GM19395 (cell line): ENCODE measurements around the gene TAS1R3.

Experiments used
- ATAC-seq: cut with Tn5 transposase; IDR thresholded peaks from one replicate; pipeline ENCODE4 v1.9.1; 2021; ENCODE audit warnings: mild to moderate bottlenecking, moderate library complexity; ENCODE audit not compliant: unreplicated experiment

The TAS1R3 gene

DNA sequence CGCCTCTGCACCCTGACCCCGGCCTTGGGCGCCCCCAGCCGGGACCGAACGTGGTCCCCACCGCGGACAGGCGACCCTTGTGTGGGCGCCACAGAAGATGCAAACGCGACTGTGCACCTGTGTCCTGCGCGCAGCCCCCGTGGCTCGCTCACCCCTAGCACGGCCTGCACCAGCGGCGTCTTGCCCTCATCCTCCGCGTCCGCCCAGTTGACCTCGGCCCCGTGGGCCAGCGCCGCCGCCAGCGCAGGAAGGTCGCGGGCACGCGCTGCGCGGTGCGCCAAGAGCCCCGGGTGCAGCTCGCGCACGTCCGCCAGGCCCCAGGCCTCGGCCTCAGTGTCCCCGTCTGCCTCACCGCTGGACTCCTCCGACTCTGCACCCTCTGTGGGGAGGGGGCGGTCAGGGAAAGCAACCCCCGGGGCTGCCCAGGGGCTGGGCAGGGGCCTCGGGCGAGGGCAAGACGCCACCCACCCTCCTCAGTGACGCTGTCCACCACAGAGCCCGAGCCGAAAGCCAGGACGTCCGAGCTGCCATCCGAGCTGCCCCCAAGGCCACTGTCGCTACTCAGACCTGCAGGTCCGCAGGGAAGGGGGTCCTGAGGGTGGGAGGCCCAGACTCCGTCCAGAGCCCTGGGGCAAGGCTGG is 36.7 kb upstream of the TAS1R3 start:
- no peak for ATAC-seq

DNA sequence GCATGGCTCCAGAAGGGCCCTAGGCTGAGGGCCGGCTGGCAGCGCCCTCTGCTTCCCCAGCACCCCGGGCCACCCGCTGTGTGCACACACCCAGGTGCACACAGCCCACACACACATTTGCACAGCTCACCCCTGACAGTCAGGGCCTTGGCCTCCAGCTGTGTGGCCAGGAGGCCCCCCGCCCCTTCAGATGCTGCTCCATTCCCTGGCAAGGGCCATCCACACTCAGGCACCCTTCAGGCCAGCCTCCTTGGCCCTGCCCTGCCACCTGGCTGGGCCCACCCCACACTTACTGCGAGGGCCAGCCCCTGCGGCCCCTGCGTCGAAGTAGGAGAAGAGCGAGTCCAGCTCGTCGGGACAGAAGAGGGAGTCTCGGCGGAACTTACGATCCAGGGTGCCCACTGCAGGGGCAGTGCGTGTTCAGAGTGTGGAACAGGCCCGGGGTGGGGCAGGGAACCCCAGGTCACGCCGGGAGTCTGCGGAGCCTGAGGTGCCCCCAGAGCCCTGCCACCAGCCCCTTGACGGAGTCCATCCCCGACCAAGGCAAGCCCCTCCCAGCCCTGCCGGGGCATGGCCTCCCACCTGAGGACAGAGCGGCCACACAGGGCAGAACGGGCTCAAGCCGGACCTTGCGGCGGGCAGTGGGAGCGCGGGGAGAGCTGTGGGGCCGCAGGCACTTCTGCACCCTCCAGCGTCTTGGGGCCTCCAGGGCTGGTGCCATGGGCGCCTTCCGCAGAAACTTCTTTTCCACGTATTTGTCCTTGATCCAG is 35.7 kb upstream of the TAS1R3 start:
- ATAC-seq = no peak

DNA sequence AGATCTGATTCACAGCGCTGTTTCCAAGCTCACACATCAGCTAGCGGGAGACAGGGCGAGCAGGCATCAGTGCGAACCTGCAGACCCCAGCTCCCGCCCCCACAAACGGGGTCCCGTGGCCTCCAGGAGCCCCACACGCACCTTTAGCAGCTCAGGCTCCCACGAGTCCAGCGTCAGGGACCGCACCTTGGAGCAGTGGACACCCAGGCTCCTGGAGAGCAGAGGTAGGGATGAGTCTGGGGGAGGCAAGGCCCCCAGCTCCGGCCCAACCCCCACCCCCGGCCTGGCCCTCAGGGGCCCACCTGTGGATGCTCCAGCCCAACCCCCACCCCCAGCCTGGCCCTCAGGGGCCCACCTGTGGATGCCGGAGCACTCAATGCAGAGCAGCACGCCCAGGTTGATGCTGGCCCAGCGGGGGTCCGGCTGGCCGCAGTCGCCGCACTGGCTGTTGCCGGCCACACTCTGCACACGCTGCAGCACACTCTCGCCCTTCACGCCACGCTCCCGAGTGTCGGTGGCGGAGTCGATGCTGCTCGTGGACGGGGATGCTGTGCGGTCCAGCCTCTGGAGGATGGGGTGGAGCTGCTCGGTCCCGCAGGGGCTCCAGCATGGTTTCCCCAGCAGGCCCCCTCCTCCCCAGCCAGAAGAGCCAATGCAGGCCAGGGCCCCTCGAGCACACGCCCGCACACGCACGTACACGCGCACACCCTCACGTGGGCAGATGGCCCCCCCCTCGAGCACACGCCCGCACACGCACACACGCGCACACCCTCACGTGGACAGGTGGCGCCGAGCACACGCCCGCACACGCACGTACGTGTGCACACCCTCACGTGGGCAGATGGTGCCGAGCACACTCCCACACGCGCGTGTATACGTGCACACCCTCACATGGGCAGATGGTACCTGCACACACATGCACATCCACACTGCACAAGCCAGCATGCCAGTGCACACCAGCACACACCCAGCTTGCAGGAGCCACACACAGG is 34.7 kb upstream of the TAS1R3 start:
- ATAC-seq = no peak

GRCh38 chr1:1297802-1298424 is 33.2 kb upstream of the TAS1R3 start:
- no peak for ATAC-seq

- ATAC-seq = no peak
Observed at GRCh38 chr1:1298861-1299685, 32.0 kb upstream of the TAS1R3 start.

DNA sequence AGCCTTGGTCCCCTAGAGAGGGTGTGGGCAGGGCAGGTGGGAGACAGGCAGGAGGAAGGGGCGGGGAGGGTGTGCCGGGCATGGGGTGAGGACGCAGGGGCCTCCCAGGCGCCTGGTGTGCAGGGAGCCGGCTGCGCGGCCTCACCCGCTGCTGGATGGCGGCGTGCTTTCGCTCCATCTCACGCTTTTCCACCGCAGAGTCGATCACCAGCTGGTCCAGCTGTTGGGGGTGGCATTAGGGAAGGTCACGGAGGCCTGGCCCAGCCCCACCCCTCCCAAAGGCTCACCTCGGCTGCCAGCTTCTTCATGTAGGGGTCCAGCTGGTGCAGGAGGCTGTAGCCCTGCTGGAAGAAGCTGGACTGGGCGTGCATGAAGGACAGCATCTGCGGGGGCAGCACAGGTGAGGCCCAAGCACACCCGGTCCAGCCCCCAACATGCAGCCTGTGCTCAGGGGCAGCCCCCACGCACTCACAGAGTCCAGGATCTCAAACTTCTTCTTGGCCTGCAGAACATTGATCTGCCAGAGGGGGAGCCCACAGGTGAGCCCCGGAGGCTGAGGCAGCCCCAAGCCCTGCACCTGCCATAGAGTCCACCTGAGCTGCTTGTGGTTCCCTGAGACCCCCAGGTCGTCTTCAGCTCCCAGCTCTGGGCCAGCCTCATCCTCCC is 31.3 kb upstream of the TAS1R3 start:
- no peak for ATAC-seq

DNA sequence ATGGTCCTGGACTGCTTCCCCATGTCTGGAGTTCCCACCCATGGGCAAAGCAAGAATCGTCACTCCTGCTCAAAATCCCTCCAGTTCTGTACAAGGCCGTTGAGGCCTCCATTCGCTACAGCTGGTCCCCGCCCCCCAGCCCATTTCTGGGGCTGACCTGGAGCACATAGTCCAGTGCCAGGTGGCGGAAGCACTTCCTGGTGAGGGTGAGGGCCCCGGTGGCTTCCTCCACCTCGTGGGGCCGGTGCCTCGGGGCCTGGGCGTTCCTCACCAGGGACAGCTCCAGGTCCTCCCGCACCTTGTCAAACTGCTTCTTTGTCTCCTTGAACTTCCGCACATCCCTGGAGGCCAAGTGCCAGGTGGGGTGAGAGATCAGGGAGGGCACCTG is 30.7 kb upstream of the TAS1R3 start:
- no peak for ATAC-seq

DNA sequence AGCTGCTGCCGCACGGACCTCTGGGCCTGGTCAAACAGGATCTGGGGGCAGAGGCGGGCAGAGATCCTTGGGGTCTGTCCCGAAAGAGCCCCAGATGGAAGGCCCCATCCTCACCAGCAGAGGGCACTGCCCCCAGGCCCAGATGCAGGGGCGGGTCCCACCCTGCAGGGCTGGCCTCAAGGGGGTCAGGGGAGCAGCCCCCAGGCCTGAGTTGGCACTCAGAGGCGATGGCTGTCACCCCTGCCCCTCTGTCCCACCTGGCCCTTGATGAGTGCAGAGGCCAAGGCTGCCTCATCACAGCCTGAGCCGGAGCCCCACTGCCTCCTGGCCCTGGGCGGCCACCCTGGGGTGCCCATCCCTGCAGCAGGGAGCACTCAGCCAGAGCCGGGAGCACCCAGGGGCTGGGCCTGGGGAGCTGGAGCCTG is 29.1 kb upstream of the TAS1R3 start:
- no peak for ATAC-seq

DNA sequence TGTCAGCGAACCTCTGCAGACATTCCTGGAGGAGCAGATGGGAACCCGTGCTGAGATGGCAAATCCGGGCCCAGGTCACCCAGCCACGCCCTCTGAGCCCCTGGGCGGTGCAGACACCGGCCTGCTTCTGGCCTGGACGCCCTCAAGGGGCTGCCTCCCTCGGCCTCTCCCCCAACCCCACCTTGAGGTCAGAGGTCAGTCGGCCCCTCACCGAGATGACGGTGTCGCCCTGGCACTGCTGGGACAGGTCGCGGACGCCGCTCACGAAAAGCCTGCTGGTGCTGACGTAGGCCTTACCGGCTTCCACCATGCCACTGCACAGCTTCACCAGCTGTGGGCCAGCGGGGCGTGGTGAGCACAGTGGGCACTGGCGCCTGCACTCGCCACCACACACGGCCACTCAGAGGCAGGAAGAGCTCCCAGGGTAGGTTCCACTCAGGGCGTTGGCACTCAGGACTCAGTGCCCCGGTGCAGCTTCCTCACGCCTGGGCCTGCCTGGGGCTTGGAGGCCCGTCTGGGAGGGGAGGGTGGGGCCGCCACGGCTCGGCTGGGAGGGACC is 28.1 kb upstream of the TAS1R3 start:
- ATAC-seq = no peak

DNA sequence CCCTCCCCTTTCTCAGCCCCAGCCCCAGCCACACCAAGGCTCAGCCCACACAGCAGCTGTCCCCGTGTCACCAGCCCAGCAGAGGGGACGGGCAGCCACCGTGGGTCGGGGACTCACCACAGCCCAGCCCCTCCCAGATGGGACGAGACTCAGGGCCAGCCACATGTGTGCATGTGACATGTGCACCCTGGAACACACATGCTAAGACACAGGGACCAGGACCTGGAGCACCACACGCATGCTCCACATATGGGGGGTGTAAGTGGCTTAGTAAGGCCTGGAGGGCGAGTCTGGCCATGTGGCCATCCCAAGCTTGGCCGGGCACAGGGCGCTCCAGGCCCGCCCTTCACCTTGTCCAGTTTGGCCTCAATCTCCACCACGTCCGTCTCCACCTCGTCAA is 27.3 kb upstream of the TAS1R3 start:
- no peak for ATAC-seq

- ATAC-seq = no peak
Observed at GRCh38 chr1:1304331-1305299, 26.5 kb upstream of the TAS1R3 start.

- ATAC-seq = no peak
Observed at GRCh38 chr1:1305300-1306069, 25.6 kb upstream of the TAS1R3 start.

DNA sequence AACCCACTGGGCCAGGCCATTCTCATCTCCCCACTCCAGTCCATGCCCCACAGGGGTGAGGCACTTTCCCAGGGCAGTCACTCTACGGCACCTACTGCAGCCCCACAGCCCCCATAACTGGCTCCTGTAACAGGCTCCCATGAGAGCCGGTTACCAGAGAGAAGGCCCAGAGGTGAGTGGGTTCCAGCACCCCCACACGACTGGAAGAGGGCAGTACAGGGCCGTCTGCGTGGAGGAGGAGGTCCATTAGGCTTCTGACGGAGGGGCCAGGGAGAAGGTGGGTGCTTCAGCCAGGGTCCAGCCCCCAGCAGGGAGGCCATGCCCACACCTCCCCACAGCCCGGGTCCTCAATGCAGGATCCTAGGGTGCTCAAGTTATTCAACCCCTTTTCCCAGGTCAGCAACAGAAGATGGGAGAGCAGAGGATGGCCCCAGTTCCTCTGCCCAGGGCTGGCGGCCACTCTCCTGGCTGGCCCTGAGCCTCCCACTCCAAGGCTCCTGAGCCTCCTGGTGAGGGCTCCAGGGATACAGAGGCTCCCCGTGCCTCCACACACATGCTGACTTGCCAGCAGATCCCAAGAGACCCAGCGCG is 24.9 kb upstream of the TAS1R3 start:
- ATAC-seq = no peak

GRCh38 chr1:1306661-1307260 is 24.3 kb upstream of the TAS1R3 start:
- no peak for ATAC-seq

DNA sequence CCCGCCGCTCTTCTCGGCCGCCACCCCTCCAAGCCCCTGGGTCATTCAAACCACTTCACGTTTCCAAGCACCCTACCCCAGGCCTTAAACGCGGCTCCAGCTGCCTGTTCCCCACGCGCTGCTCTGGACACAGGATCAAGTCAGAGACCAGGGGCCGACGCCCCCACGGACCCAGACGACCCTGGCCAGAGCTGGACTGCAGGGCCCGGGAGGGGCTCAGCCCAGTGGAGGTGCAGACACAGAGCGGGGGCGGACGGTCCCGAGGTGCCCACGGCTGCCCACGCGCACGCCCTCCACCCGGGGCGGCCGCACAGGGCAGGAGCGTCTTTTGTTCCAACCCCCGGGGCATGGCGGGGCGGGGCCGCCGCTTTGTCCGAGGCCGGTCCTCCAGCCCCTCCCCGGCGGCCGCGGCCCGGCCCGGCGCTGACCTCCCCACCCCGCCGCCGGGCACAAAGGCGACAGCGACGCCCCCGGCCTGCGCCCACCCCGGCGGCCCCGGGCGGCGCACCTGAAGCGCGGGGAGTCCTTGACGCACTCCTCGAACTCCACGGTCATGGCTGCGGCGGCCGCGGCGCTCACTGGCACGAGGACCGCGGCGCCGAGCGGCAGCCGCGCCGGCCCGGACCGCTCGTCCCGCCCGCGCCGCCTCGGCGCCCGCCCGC is 23.7 kb upstream of the TAS1R3 start:
- ATAC-seq = peak; percentile 2
